Bronchial epithelial cell (primary cell): ENCODE results near the gene PDE6G. TPM values are rescaled to one million over a fixed set of nuclear protein-coding genes. Genes with fewer than 3 reads are reported as not detected.

Experiments used
- DNase-seq: peaks from one replicate; pipeline ENCODE4 v3.0.0-alpha.2; 2010; ENCODE audit warnings: low read depth
- FAIRE-seq: peaks from 2 replicates; lab custom pipeline; 2011; peaks lifted over from hg19 to GRCh38; lab: Jason Lieb, UNC
- H3K27me3 ChIP-seq: 2 replicates; pipeline ENCODE4 v1.5.1; 2011; ENCODE audit warnings: low read length; ENCODE audit not compliant: control insufficient read depth, insufficient read depth
- H3K36me3 ChIP-seq: 2 replicates; pipeline ENCODE4 v1.5.1; 2011; ENCODE audit warnings: low read length; ENCODE audit not compliant: control insufficient read depth, insufficient read depth
- H3K4me3 ChIP-seq: 2 replicates; pipeline ENCODE4 v1.5.1; 2011; ENCODE audit warnings: mild to moderate bottlenecking, low read depth, low read length, control low read depth
- total RNA-seq: library from RNA; depleted of rRNA; stranded (reverse); fragments of >200 nt; gene quantifications from 2 replicates; pipeline ENCODE4 v1.2.1, GENCODE V29; 2014
- TF ChIP-seq, protein P1 (sequence below): IDR thresholded peaks from 2 replicates; pipeline ENCODE4 v1.5.1; 2011; ENCODE audit warnings: mild to moderate bottlenecking, moderate library complexity, low read length, control low read depth, inconsistent platforms; ENCODE audit not compliant: insufficient read depth, severe bottlenecking

Gene PDE6G
- total RNA-seq, 1 donor from 2014 or later: not detected

DNA sequence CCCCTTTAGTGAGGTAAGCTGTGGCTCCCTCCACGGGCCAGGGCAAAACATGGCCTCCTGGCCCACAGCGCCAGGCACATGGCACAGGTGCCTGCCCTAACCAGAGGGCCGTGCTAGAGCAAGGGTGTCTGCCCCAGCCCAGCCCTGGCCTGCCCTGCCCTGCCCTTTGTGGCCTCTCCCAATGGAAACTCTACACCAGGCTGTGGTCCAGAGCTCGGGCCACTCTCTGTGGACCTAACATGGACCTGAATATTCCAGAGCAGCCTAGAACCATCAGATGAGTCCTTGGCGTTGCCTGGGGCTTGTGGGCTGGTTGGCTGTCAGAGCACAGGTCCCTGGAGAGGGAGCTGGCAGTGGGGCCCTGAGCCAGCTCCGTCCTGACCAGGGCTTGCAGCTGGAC, 38.9 kb upstream of the PDE6G start:
- Histone ChIP-seq H3K27me3 (no peaks in the 10 kb centered on the region), H3K4me3 (no peak overlapping the region), H3K36me3 (peaks cover 49% of the 10 kb centered on the region)
- TF ChIP-seq, protein P1, sequence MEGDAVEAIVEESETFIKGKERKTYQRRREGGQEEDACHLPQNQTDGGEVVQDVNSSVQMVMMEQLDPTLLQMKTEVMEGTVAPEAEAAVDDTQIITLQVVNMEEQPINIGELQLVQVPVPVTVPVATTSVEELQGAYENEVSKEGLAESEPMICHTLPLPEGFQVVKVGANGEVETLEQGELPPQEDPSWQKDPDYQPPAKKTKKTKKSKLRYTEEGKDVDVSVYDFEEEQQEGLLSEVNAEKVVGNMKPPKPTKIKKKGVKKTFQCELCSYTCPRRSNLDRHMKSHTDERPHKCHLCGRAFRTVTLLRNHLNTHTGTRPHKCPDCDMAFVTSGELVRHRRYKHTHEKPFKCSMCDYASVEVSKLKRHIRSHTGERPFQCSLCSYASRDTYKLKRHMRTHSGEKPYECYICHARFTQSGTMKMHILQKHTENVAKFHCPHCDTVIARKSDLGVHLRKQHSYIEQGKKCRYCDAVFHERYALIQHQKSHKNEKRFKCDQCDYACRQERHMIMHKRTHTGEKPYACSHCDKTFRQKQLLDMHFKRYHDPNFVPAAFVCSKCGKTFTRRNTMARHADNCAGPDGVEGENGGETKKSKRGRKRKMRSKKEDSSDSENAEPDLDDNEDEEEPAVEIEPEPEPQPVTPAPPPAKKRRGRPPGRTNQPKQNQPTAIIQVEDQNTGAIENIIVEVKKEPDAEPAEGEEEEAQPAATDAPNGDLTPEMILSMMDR: no peak
- no peak for DNase-seq
- no peak for FAIRE-seq

DNA sequence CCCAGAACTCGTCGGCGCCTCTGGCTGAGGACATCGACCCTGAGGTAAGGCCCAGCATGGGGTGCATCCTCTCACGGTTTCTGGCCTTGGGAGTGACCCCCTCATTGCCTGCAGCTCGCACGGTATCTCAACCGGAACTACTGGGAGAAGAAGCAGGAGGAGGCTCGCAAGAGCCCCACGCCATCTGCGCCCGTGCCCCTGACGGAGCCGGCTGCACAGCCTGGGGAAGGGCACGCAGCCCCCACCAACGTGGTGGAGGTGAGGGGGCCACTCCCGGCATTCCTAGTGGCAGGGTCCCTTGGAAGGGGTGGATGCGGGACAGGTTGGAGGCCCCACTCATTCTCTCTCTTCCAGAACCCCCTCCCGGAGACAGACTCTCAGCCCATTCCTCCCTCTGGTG, 38.5 kb upstream of the PDE6G start:
- TF ChIP-seq, protein P1: no peak
- DNase-seq (no peak), FAIRE-seq (no peak)
- H3K27me3 ChIP-seq: no peaks in the 10 kb centered on the region
- no peak overlapping the region for H3K4me3 ChIP-seq
- H3K36me3 ChIP-seq: peaks cover 52% of the 10 kb centered on the region

DNA sequence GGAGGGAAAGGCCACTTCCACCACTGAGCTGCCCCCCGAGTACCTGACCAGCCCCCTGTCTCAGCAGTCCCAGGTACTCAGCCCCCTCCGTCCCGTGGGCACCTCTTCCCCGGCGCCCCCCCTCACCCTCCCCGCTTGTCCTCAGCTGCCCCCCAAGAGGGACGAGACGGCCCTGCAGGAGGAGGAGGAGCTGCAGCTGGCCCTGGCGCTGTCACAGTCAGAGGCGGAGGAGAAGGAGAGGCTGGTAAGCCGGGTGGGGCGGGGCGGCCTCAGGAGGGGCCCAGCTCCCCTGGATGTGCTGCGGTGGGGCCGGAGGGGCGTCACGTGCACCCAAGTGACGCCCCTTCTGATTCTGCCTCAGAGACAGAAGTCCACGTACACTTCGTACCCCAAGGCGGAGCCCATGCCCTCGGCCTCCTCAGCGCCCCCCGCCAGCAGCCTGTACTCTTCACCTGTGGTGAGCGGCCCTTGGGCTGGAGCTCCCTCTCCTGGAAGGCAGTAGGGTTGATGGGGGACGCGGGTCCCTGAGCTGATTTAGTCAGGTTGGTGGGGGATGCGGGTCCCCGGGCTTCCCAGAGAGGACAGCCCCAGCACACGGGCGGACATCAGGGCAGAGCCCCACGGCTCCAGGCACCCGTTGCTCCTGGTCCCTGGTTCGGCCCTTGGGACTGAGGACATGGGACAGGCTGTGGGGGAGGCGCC, 37.3 kb upstream of the PDE6G start:
- FAIRE-seq: no peak
- Histone ChIP-seq H3K36me3 (peaks cover 60% of the 10 kb centered on the region), H3K27me3 (no peaks in the 10 kb centered on the region), H3K4me3 (no peak overlapping the region)
- no peak for DNase-seq
- TF ChIP-seq, protein P1: no peak

DNA sequence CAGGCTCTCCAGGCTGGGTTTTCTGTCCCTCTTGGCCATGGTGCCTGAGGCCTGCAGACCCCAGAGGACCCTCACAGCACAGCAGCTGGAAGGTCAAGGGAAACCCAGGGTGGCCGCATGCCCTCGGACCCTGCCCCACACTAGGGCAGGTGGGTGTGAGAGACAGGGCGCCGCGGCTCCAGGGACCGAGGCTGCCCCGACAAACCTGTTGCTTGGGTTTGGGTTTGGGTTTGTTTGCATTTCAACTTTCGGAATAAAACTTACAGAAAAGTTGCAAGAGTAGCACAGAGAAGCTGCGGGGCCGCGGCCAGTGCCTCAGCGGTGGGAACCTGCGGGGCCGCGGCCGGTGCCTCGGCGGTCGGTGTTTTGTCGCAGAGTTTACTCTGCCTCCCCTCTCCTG, 35.3 kb upstream of the PDE6G start:
- FAIRE-seq: no peak
- peaks cover 71% of the 10 kb centered on the region for H3K36me3 ChIP-seq
- no peak for DNase-seq

DNA sequence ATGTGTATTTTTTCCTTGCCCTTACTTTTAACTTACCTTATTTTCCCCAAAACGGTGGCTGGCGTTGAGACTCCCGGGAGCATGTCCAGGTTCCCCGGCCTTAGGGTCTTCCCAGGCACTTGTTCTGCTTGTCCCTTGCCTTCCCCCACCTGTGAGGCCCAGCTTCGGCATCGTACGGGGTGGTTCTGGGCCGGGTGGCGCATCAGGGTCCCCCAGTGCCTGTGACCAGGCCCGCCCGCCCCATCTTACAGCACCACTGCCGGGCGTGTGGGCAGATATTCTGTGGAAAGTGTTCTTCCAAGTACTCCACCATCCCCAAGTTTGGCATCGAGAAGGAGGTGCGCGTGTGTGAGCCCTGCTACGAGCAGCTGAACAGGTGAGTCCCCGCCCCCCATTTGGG, 34.9 kb upstream of the PDE6G start:
- DNase-seq: no peak
- Histone ChIP-seq H3K4me3 (no peak overlapping the region), H3K36me3 (peaks cover 72% of the 10 kb centered on the region), H3K27me3 (no peaks in the 10 kb centered on the region)
- FAIRE-seq: no peak
- TF ChIP-seq, protein P1: no peak

More for the DNA sequence above, 35.3 kb upstream of the PDE6G start:
- no peaks in the 10 kb centered on the region for H3K27me3 ChIP-seq
- H3K4me3 ChIP-seq: no peak overlapping the region
- TF ChIP-seq, protein P1: no peak

DNA sequence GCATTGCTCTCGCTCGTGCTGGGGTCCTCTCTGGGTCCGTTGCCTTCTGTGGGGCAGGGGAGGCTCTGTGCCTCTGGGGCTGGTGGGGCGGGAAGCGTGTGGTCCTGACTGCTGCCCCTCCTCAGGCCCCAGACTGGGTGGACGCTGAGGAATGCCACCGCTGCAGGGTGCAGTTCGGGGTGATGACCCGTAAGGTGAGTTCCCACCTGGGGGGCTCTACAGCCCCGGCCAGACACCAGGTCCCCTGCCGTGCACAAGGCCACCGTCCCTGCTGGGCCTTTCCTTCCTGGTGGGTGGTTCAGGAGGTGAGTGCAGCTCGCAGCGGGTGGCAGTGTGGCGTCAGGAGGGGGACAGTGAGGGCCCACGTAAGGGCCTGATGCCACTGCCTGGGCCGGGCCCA, 34.2 kb upstream of the PDE6G start:
- DNase-seq (no peak), FAIRE-seq (no peak)
- TF ChIP-seq, protein P1: no peak
- no peaks in the 10 kb centered on the region for H3K27me3 ChIP-seq
- peaks cover 69% of the 10 kb centered on the region for H3K36me3 ChIP-seq
- H3K4me3 ChIP-seq: no peak overlapping the region
